GM23338 (cell line): ENCODE data around the gene GDF10. TPM values are rescaled to one million over a fixed set of nuclear protein-coding genes. Genes with fewer than 3 reads are reported as not detected.

Experiments
- ATAC-seq: fragments of 200-7000 bp; cut with Tn5 transposase; 3 replicates; pipeline ENCODE4 v1.9.1; 2020
- DNase-seq: peaks from one replicate; pipeline ENCODE4 v3.0.0-alpha.2; 2015; ENCODE audit warnings: low spot score
- H2AFZ ChIP-seq: fragments of 200-600 bp; sonication (generic); 2 replicates; pipeline ENCODE4 v1.8.0; 2016; ENCODE audit warnings: antibody characterized with exemption, mild to moderate bottlenecking, moderate library complexity
- H3F3A ChIP-seq: fragments of 200-600 bp; sonication (generic); replicated peaks from 2 replicates; pipeline ENCODE4 v1.8.0; 2017; ENCODE audit warnings: antibody characterized with exemption, mixed run types, low read depth
- H3K27ac ChIP-seq: fragments of 200-600 bp; sonication (generic); 2 replicates; pipeline ENCODE4 v1.6.1; 2016; ENCODE audit warnings: low read depth
- H3K27me3 ChIP-seq: fragments of 200-600 bp; sonication (generic); 2 replicates; pipeline ENCODE4 v1.8.0; 2016; ENCODE audit warnings: mild to moderate bottlenecking, mixed run types, moderate library complexity; ENCODE audit not compliant: insufficient read depth
- H3K36me3 ChIP-seq: fragments of 200-600 bp; sonication (generic); 2 replicates; pipeline ENCODE4 v1.8.0; 2016; ENCODE audit warnings: mild to moderate bottlenecking; ENCODE audit not compliant: insufficient read depth
- H3K4me1 ChIP-seq: fragments of 200-600 bp; sonication (generic); 2 replicates; pipeline ENCODE4 v1.8.0; 2016; ENCODE audit warnings: mild to moderate bottlenecking, moderate library complexity; ENCODE audit not compliant: insufficient read depth
- H3K4me2 ChIP-seq: fragments of 200-600 bp; sonication (generic); 2 replicates; pipeline ENCODE4 v1.7.1; 2017; ENCODE audit warnings: mixed run types
- H3K4me3 ChIP-seq: fragments of 200-600 bp; sonication (generic); 2 replicates; pipeline ENCODE4 v1.6.1; 2016; ENCODE audit warnings: mixed run types
- H3K79me2 ChIP-seq: fragments of 200-600 bp; sonication (generic); replicated peaks from 2 replicates; pipeline ENCODE4 v1.8.0; 2017; ENCODE audit warnings: mild to moderate bottlenecking; ENCODE audit not compliant: insufficient read depth
- H3K9me2 ChIP-seq: fragments of 200-600 bp; sonication (generic); 2 replicates; pipeline ENCODE4 v1.8.0; 2017; ENCODE audit not compliant: insufficient read depth
- H4K20me1 ChIP-seq: fragments of 200-600 bp; sonication (generic); replicated peaks from 2 replicates; pipeline ENCODE4 v1.8.0; 2017; ENCODE audit warnings: mild to moderate bottlenecking; ENCODE audit not compliant: insufficient read depth
- H3K27ac Mint-ChIP-seq: 2 replicates; pipeline ENCODE4 v1.8.0; 2020; ENCODE audit warnings: inconsistent platforms, mild to moderate bottlenecking, moderate library complexity, mixed read lengths
- H3K27me3 Mint-ChIP-seq: 3 replicates; pipeline ENCODE4 v1.8.0; 2022; ENCODE audit warnings: low read depth, mild to moderate bottlenecking, moderate library complexity, mixed read lengths, inconsistent platforms; ENCODE audit not compliant: insufficient read depth, poor library complexity
- H3K36me3 Mint-ChIP-seq: 3 replicates; pipeline ENCODE4 v1.8.0; 2021; ENCODE audit warnings: low read depth, mild to moderate bottlenecking, inconsistent platforms, moderate library complexity, mixed read lengths
- H3K4me1 Mint-ChIP-seq: 3 replicates; pipeline ENCODE4 v1.8.0; 2020; ENCODE audit warnings: mild to moderate bottlenecking, inconsistent platforms, mixed read lengths
- H3K4me3 Mint-ChIP-seq: 3 replicates; pipeline ENCODE4 v1.8.0; 2021; ENCODE audit warnings: moderate library complexity, mild to moderate bottlenecking, inconsistent platforms, mixed read lengths
- H3K9me3 Mint-ChIP-seq: 3 replicates; pipeline ENCODE4 v1.8.0; 2020; ENCODE audit warnings: moderate library complexity, mild to moderate bottlenecking, inconsistent platforms, mixed read lengths
- CREB1 ChIP-seq: fragments of 250-450 bp; sonication (Bioruptor Pico); IDR thresholded peaks from 2 replicates; pipeline ENCODE4 v1.5.0; 2020; ENCODE audit warnings: low read depth, mild to moderate bottlenecking, moderate library complexity
- CTCF ChIP-seq, 2 experiments: fragments of 200-600 bp in 1 of 2; sonication (generic) in 1 of 2; conservative IDR thresholded peaks; 2 replicates each; pipeline versions ENCODE4 v1.5.1 to v1.6.1; 2016 to 2017; ENCODE audit warnings: antibody characterized with exemption in 2 of 2, low read depth in 2 of 2, mild to moderate bottlenecking in 2 of 2, moderate library complexity in 1 of 2
- ETS1 ChIP-seq: IDR thresholded peaks from 2 replicates; pipeline ENCODE4 v1.6.1; 2016; ENCODE audit warnings: antibody characterized with exemption
- EZH2 ChIP-seq: fragments of 200-600 bp; sonication (generic); IDR thresholded peaks from one replicate; pipeline ENCODE4 v1.8.0; 2017; ENCODE audit warnings: antibody characterized with exemption, mild to moderate bottlenecking, low read depth; ENCODE audit not compliant: unreplicated experiment
- EZH2phosphoT487 ChIP-seq: fragments of 200-600 bp; sonication (generic); IDR thresholded peaks from one replicate; pipeline ENCODE4 v1.8.1; 2018; ENCODE audit warnings: antibody characterized with exemption; ENCODE audit not compliant: unreplicated experiment
- JUNB ChIP-seq: IDR thresholded peaks from one replicate; pipeline ENCODE4 v1.6.1; 2016; ENCODE audit warnings: antibody characterized with exemption; ENCODE audit not compliant: unreplicated experiment
- NANOG ChIP-seq: IDR thresholded peaks from 2 replicates; pipeline ENCODE4 v1.6.1; 2016; ENCODE audit warnings: antibody characterized with exemption, borderline replicate concordance
- POLR2AphosphoS5 ChIP-seq: IDR thresholded peaks from 2 replicates; pipeline ENCODE4 v1.6.1; 2016; ENCODE audit warnings: antibody characterized with exemption, low read depth
- REST ChIP-seq: IDR thresholded peaks from one replicate; pipeline ENCODE4 v1.6.1; 2018; ENCODE audit warnings: antibody characterized with exemption; ENCODE audit not compliant: unreplicated experiment
- STAT1 ChIP-seq: IDR thresholded peaks from one replicate; pipeline ENCODE4 v1.6.1; 2016; ENCODE audit warnings: antibody characterized with exemption; ENCODE audit not compliant: unreplicated experiment
- ZNF114 ChIP-seq: fragments of 250-450 bp; sonication (Bioruptor Pico); IDR thresholded peaks from 2 replicates; pipeline ENCODE4 v1.5.0; 2020; ENCODE audit warnings: mild to moderate bottlenecking, moderate library complexity
- ZNF331 ChIP-seq: fragments of 250-450 bp; sonication (Bioruptor Pico); IDR thresholded peaks from 2 replicates; pipeline ENCODE4 v1.5.0; 2020; ENCODE audit warnings: low read depth, mild to moderate bottlenecking, moderate library complexity
- ZNF462 ChIP-seq: fragments of 250-450 bp; sonication (Bioruptor Pico); IDR thresholded peaks from 2 replicates; pipeline ENCODE4 v1.5.0; 2020; ENCODE audit warnings: mild to moderate bottlenecking, moderate library complexity
- polyA plus RNA-seq: library from polyadenylated mRNA; unstranded; fragments of >200 nt; fragmentation: Nextera tagmentation; extraction: Ambion mirVana; gene quantifications from 2 replicates; pipeline ENCODE4 v1.2.1, GENCODE V29; 2016
- total RNA-seq: library from RNA; depleted of rRNA; stranded (reverse); fragments of >200 nt; shearing (Covaris generic); gene quantifications from 2 replicates; pipeline ENCODE4 v1.2.3, GENCODE V29; 2014

Gene GDF10
- total and polyA plus RNA-seq, 2 experiments from 2014 or later = 0.21 TPM; not detected in 1

- TF ChIP-seq ZNF331 (CRISPR knock-in tag) (no peak), ZNF114 (CRISPR knock-in tag) (no peak), JUNB (no peak), CTCF (conservative IDR thresholded peaks at IDR 0.05; ENCODE audit: low read depth in 2 of 2) (no peak), EZH2 (no peak), POLR2AphosphoS5 (no peak), STAT1 (no peak), NANOG (no peak), ETS1 (no peak), EZH2phosphoT487 (no peak), ZNF462 (no peak), REST (no peak), CREB1 (CRISPR knock-in tag) (no peak)
- H3K4me3 ChIP-seq = no peak overlapping the region
- no peaks in the 10 kb centered on the region for H3F3A ChIP-seq
- H3K4me1 ChIP-seq = peaks cover 4% of the 10 kb centered on the region; the same call in 1 of the 2 replicates
- H3K27me3 ChIP-seq = peaks cover 35% of the 10 kb centered on the region
- no peak overlapping the region for H3K27ac Mint-ChIP-seq
- no peak overlapping the region for H2AFZ ChIP-seq
- H4K20me1 ChIP-seq = no peaks in the 10 kb centered on the region
- no peaks in the 10 kb centered on the region for H3K9me2 ChIP-seq
- no peak overlapping the region for H3K27ac ChIP-seq
- peaks cover 19% of the 10 kb centered on the region for H3K4me1 Mint-ChIP-seq
- no peak for ATAC-seq
- H3K79me2 ChIP-seq = no peaks in the 10 kb centered on the region
- no peak overlapping the region for H3K4me3 Mint-ChIP-seq
- H3K27me3 Mint-ChIP-seq = peaks cover 42% of the 10 kb centered on the region
- H3K4me2 ChIP-seq = no peak overlapping the region
- H3K36me3 Mint-ChIP-seq = no peaks in the 10 kb centered on the region
- H3K36me3 ChIP-seq = no peaks in the 10 kb centered on the region
- no peaks in the 10 kb centered on the region for H3K9me3 Mint-ChIP-seq
- DNase-seq = no peak
These were observed 3.9 kb downstream of the GDF10 start for GRCh38 chr10:47303866-47304265.
